ENCODE data around the gene UGT1A8. TPM values are rescaled to one million over a fixed set of nuclear protein-coding genes. Genes with fewer than 3 reads are reported as not detected.

UGT1A8 gene
- total and polyA plus RNA-seq, 2 of the 4 experiments (the other 2 are of a cell fraction): not detected

- intact Hi-C loops (cut with micrococcal nuclease): no loop called here
- H3K56ac ChIP-seq (ENCODE audit: extremely low read depth, insufficient read depth, low read length): no peak overlapping the region
- H3K4ac ChIP-seq (ENCODE audit: low read depth, low read length): no peak overlapping the region
- no peak overlapping the region for H2AFZ ChIP-seq (replicated peaks; ENCODE audit: low read length, poor library complexity)
- ATAC-seq (ENCODE audit: low read depth) (no peak), DNase-seq (no peak)
- no peak overlapping the region for H4K5ac ChIP-seq (ENCODE audit: low read depth, low read length)
- WGBS, 2 experiments (ENCODE audit: extremely low coverage in 2 of 2, insufficient read length in 1 of 2): no CpG with 5 or more reads among the region's 5 CpGs
- no peaks in the 10 kb centered on the region for H3K79me1 ChIP-seq (ENCODE audit: low read depth in 1 of 2, low read length in 2 of 2)
- dilution Hi-C loops (cut with HindIII; ENCODE audit: low sequenced_read_pairs, unreplicated experiment): no loop called here
- H2BK15ac ChIP-seq (ENCODE audit: low read depth, low read length): no peak overlapping the region
- TF ChIP-seq NFE2L2 (IDR thresholded peaks at IDR 0.05; ENCODE audit: low read depth, low read length): no peak
- TF ChIP-seq RAD21 (IDR thresholded peaks at IDR 0.05; ENCODE audit: low read length): no peak
- no peak for TF ChIP-seq RCOR1 (IDR thresholded peaks at IDR 0.05; ENCODE audit: insufficient replicate concordance, low read length)
- no peak for TF ChIP-seq CHD1 (IDR thresholded peaks at IDR 0.05; ENCODE audit: low read depth, low read length)
- TF ChIP-seq RFX5 (IDR thresholded peaks at IDR 0.05; ENCODE audit: low read depth, low read length): no peak
- no peak for TF ChIP-seq ELK1 (IDR thresholded peaks at IDR 0.05; ENCODE audit: borderline replicate concordance, low read depth, low read length)
- no peak for TF ChIP-seq BHLHE40 (IDR thresholded peaks at IDR 0.05; ENCODE audit: low read depth, low read length)
- no peak for TF ChIP-seq POLR2A (IDR thresholded peaks at IDR 0.05; ENCODE audit: low read depth, low read length)
- no peak for TF ChIP-seq SMC3 (IDR thresholded peaks at IDR 0.05; ENCODE audit: low read depth, low read length)
- TF ChIP-seq MXI1 (IDR thresholded peaks at IDR 0.05; ENCODE audit: borderline replicate concordance, low read depth, low read length): no peak
- TF ChIP-seq MAFK (IDR thresholded peaks at IDR 0.05; ENCODE audit: low read depth, low read length): no peak
- no peak for TF ChIP-seq CEBPB (IDR thresholded peaks at IDR 0.05; ENCODE audit: low read depth, low read length)
- no peak for TF ChIP-seq FOS (IDR thresholded peaks at IDR 0.05; ENCODE audit: low read depth, low read length)
- TF ChIP-seq, protein P1, sequence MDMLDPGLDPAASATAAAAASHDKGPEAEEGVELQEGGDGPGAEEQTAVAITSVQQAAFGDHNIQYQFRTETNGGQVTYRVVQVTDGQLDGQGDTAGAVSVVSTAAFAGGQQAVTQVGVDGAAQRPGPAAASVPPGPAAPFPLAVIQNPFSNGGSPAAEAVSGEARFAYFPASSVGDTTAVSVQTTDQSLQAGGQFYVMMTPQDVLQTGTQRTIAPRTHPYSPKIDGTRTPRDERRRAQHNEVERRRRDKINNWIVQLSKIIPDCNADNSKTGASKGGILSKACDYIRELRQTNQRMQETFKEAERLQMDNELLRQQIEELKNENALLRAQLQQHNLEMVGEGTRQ (IDR thresholded peaks at IDR 0.05; ENCODE audit: low read depth, low read length): no peak
- TF ChIP-seq MAZ (IDR thresholded peaks at IDR 0.05; ENCODE audit: borderline replicate concordance, low read depth, low read length): no peak
- H3K27ac ChIP-seq (ENCODE audit: insufficient read depth, low read length): no peak overlapping the region
- H3K36me3 ChIP-seq (ENCODE audit: control insufficient read depth, insufficient read depth, low read length): no peaks in the 10 kb centered on the region
- H2BK120ac ChIP-seq (ENCODE audit: low read depth, low read length): no peak overlapping the region
- H3K4me2 ChIP-seq (ENCODE audit: low read depth, low read length): no peak overlapping the region
- no peaks in the 10 kb centered on the region for H3K9me1 ChIP-seq (ENCODE audit: insufficient read depth, low read length)
- H4K20me1 ChIP-seq (ENCODE audit: insufficient read depth, low read length): no peaks in the 10 kb centered on the region
- H4K91ac ChIP-seq (ENCODE audit: insufficient read depth, low read depth, low read length): no peak overlapping the region
- no peak overlapping the region for H2AK5ac ChIP-seq (ENCODE audit: low read depth, low read length)
- H3K4me1 ChIP-seq (ENCODE audit: control insufficient read depth, insufficient read depth, low read length): no peaks in the 10 kb centered on the region
- ChIA-PET POLR2A (ENCODE audit: unreplicated experiment) (no interaction called here), CTCF (no interaction called here)
- H3K27me3 ChIP-seq (ENCODE audit: control insufficient read depth, insufficient read depth, low read length): peaks cover 4% of the 10 kb centered on the region
- H3K9me3 ChIP-seq (ENCODE audit: control insufficient read depth, insufficient read depth, low read length): no peaks in the 10 kb centered on the region
- in situ Hi-C loops (cut with MboI; ENCODE audit: low sequenced_read_pairs): no loop called here
- no peak overlapping the region for H2BK5ac ChIP-seq (ENCODE audit: low read depth, low read length, poor library complexity, severe bottlenecking)
- H3K4me3 ChIP-seq (ENCODE audit: insufficient read depth, low read depth, low read length): no peak overlapping the region
- no peak overlapping the region for H3K9ac ChIP-seq (ENCODE audit: low read depth, low read length)
- no peak overlapping the region for H3K14ac ChIP-seq (replicated peaks; ENCODE audit: low read depth, low read length)
- no peak overlapping the region for H3K18ac ChIP-seq (ENCODE audit: low read depth, low read length)
- no peak overlapping the region for H2BK20ac ChIP-seq (ENCODE audit: low read depth, low read length)
- no TSS peak for BruUV-seq (replicated peaks)
- no peak overlapping the region for H3K23ac ChIP-seq (ENCODE audit: low read depth, low read length)
- no peak overlapping the region for H2AK9ac ChIP-seq (replicated peaks; ENCODE audit: low read depth, low read length, poor library complexity)
- no peak overlapping the region for H4K8ac ChIP-seq (ENCODE audit: low read depth in 2 of 2, low read length in 2 of 2)
Measured at GRCh38 chr2:233688341-233688740, 70.9 kb downstream of the UGT1A8 start.

Measured in IMR-90 (cell line).